ENCODE data around the gene MARK1.

DNA sequence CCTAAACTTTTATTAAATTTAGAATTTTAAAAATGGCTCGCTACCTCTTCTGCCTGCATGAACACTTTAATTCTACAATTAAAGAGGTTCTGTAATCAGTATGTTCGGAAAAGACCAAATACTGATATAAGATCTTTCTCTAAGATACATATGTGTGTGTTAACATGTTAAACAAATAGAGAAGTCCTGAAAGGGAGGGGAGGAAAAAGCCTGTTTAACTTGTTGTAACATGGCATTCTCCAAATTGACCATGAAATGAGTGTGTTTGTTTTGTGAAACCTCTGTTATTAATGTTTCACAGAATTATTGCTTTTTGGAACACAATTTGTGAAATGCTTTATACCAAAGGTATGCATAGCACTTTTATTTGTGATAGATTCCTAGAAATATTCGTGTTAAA, 77.0 kb downstream of the MARK1 start:
- TF ChIP-seq, protein P1, sequence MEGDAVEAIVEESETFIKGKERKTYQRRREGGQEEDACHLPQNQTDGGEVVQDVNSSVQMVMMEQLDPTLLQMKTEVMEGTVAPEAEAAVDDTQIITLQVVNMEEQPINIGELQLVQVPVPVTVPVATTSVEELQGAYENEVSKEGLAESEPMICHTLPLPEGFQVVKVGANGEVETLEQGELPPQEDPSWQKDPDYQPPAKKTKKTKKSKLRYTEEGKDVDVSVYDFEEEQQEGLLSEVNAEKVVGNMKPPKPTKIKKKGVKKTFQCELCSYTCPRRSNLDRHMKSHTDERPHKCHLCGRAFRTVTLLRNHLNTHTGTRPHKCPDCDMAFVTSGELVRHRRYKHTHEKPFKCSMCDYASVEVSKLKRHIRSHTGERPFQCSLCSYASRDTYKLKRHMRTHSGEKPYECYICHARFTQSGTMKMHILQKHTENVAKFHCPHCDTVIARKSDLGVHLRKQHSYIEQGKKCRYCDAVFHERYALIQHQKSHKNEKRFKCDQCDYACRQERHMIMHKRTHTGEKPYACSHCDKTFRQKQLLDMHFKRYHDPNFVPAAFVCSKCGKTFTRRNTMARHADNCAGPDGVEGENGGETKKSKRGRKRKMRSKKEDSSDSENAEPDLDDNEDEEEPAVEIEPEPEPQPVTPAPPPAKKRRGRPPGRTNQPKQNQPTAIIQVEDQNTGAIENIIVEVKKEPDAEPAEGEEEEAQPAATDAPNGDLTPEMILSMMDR (IDR thresholded peaks at IDR 0.05), result no peak
- no peak for TF ChIP-seq EZH2 (IDR thresholded peaks at IDR 0.05)
